DMS53 (cell line): ENCODE results near the gene IFIT2.
"Not testable (repeated sequence)": the region's sequence is repeated elsewhere in the genome, so short reads cannot be mapped to it uniquely, and the experiment has no call there.

Experiments used
- DNase-seq: peaks from one replicate; lab custom pipeline; 2025; lab: John Stamatoyannopoulos, UW

Gene IFIT2, protein sequence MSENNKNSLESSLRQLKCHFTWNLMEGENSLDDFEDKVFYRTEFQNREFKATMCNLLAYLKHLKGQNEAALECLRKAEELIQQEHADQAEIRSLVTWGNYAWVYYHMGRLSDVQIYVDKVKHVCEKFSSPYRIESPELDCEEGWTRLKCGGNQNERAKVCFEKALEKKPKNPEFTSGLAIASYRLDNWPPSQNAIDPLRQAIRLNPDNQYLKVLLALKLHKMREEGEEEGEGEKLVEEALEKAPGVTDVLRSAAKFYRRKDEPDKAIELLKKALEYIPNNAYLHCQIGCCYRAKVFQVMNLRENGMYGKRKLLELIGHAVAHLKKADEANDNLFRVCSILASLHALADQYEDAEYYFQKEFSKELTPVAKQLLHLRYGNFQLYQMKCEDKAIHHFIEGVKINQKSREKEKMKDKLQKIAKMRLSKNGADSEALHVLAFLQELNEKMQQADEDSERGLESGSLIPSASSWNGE

DNA sequence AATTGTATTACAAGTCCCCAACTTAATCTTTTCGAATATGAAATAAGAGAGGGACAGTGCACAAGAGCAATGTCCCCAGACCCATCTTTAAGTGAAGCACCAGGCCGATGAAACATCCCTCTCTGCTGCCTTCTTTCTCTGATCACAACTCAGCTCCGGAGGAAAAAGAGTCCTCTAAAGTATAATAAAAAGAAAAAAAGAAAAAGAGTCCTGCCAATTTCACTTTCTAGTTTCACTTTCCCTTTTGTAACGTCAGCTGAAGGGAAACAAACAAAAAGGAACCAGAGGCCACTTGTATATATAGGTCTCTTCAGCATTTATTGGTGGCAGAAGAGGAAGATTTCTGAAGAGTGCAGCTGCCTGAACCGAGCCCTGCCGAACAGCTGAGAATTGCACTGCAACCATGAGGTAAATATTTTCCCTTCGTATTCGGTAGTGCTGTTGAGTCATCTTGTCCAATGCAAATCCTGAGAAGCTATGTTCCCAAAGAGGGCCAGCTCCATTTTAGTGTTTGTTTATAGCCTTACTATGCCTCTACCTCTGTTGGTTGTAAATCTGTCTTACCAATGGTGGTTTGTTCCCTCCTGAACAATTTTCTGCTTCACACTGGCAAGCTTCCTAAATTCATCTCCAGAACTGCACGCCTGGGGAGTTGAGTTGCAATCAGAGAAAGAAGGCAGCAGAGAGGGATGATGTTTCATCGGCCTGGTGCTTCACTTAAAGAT is at the start of gene IFIT2:
IFIT2 (plus strand) TSS at position 326 of the 725 bp plus-strand sequence; CDS start at position 404, 78 bp downstream.
- DNase-seq = peak; percentile 82

DNA sequence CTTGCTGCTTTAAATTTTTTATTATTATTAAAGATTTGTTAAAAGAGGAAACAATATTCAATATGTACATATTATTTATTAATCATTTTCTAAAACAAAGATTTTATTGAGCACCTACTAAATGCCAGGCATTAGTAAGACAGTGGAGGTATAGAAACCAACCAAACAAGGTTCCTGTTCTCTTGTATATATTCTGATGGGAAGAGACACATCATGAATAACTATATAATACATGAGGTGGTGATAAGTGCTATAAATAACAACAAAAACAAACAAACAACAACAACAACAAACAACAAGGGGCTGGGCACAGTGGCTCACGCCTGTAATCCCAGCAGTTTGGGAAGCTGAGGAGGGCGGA is 49.6 kb upstream of the IFIT2 start:
- no peak for DNase-seq

DNA sequence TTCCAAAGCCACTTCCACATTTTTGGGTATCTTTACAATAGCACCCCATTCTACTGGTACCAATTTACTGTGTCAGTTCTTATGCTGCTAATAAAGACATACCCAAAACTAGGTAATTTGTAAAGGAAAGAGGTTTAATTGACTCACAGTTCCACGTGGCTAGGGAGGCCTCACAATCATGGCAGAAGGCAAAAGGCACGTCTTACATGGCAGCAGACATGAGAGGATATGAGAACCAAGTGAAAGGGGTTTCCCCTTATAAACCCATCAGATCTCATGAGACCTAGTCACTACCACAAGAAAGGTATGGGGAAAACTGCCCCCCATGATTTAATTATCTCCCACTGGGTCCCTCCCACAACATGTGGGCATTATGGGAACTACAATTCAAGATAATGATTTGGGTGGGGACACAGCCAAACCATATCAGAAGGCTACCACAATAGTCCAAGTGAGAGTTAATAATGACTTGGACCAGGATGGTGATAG is 46.7 kb upstream of the IFIT2 start:
- not testable (repeated sequence) for DNase-seq

DNA sequence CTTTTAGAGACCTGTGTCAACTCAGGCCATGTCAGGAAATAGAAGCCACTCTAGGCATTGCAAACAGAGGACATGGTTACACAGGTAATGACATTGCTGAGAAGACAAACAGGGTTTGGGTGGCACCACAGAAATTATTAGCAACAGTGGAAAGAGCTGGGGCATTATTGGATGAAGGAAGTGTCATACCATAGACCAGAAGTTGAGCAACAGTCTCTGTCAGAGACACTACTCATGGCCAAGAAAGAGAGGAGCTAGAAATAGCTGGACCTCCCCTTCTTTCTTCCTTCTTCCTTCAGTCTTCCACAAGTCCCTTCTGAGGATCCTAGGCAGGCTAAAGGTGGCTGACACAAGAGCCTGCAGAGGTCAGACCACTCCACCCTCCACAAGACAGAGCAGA is 46.1 kb upstream of the IFIT2 start:
- no peak for DNase-seq

DNA sequence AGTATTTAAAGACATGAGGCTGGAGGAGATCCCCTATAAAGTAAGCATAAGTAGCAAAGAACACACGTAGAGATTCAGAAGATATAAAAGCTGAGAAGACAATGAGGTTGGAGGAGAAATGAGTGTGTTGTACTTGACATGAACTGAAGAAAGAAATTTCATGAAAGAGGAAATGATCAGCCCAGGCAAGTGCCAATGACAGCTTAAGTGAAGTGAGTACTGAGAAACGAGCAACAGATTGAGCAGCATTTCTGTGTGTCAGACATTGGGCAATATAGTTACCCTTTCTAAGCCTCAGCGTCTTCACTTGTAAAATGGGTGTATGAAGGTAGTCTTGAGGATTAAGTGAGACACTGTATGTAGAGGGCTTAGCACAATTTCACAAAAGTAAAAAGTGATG is 45.5 kb upstream of the IFIT2 start:
- DNase-seq = no peak

DNA sequence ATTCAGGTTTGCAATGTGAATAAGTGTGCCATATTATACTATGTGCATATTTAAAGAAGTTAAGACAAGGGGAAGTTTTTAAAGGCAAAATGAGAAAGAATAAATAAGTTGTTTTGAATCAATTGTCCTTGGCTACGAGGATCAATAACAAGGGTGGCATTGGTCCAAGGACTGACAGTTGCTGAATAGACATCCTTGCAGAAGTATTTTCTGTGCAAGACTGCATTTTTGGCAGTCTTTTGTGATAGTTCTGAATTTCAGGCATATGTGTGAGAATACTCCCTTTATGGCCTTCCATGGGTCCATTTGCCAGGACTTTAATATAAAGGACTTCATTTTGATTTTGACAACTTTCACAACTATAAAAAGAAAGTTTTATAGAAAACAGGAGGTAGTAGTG is 44.9 kb upstream of the IFIT2 start:
- DNase-seq = no peak

DNA sequence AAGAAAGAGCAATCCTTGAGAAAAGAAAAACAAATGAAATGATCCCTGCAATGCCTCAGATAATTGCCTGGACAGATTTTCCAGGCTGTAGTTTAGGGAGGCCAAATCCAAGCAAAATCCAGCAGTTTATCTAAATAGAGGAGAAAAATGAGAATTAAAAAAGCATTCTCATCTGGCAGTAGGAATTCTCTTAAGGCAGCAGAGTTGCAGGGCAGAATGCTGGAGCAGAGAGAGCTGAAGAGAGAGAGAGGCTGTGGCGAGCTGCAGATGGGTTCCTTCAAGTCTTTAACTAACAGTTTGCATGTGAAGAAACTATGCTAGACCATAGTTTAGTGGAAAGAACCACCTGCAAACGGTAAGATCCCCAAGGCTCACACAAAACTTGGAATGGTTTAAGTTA is 44.3 kb upstream of the IFIT2 start:
- DNase-seq = no peak

DNA sequence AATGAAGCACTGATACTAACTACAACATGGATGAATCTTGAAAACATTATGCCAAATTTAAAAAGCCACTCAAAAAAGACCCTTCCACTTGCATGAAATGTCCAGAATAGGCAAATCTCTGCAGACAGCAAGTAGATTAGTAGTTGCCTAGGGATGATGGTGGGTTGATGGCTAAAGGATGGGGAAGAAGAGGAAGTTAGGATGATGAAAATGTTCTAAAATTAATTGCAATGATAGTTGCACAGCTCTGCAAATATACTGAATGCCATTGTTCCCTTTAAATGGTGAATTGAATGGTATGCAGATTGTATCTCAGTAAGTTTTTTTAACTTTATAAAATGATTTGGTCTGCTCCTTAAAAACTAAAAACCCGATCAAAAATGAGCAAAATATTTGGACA is 43.0 kb upstream of the IFIT2 start:
- DNase-seq = no peak

DNA sequence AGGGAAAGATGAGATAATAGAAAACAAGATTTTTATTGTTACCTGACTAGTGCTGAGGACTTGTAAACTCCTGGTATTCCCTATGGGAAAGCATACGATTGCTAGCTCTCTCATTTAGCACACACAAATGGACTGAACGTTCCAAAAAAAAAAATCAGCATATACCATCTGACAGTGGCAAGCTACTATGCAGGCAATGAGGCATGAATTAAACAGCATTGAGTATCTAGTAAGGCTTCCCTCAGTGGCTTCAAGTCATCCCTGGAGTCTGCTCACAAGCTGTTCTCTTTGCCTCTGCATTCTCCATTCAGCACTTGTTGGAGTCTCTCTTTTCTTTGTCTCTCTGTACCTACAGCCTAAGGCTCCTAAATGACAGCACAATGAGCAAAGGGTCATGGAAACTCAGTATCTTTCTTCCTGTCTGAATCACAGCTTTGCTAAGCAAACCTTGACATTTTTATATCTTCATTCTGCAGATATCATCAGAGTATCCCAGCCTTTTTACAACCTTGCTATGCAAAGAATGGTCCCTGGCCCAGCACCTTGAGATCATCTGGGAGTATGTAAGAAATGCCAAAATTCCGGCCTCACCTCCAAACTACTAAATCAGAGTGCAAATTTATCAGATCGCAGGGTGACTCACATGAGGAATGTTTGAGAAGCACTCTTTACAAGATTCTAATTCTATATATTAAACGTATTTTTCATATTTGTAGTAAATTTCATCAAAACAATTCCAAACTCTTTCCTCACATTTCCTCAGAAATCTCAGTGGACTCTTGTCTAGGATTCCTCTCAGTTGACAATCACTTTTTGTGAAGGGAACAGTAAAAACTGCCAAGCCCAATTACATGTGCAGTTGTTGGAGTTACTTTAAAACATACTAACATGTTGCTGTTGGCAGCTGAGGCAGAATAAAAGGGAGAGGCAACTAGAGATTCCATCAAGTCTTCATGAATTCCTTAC is 39.5 kb upstream of the IFIT2 start:
- DNase-seq = no peak

DNA sequence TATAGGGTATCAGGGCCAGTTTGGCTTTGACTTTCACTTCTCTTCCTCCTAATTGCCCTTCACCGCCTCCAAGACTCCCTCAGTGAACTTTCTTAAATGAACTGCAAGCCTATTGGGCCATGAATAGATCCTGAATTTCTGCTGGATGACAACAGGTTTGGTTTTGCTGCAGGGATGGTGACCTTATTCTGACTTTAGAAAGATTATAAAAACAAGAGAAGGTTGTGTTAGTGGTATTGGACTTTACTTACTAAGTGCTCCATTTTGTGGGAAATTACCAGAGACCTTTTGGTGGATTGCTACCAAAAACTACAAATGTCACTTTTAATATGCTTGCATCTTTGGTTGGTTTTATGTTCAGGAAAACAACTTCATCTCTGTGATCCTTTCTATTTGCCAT is 38.8 kb upstream of the IFIT2 start:
- DNase-seq = no peak

DNA sequence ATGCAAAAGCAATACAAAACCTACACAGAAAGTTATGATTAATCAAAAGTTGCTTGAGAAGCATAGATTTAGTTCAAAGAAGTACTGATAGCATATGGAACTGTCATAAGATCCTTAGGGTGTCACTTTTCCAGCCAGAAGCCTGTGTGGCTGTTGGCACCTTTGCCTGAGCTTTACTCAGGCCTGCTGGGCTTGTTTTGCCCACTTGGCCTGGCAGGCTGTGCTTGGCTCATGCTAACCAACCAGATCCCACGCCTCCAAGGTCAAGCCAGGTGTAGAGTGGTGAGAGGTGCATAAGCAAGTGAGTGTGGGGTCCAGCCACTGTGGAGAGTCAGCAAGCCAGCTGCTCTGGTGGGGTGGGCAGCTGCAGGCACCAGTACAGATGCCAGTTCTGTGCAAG is 38.3 kb upstream of the IFIT2 start:
- no peak for DNase-seq

DNA sequence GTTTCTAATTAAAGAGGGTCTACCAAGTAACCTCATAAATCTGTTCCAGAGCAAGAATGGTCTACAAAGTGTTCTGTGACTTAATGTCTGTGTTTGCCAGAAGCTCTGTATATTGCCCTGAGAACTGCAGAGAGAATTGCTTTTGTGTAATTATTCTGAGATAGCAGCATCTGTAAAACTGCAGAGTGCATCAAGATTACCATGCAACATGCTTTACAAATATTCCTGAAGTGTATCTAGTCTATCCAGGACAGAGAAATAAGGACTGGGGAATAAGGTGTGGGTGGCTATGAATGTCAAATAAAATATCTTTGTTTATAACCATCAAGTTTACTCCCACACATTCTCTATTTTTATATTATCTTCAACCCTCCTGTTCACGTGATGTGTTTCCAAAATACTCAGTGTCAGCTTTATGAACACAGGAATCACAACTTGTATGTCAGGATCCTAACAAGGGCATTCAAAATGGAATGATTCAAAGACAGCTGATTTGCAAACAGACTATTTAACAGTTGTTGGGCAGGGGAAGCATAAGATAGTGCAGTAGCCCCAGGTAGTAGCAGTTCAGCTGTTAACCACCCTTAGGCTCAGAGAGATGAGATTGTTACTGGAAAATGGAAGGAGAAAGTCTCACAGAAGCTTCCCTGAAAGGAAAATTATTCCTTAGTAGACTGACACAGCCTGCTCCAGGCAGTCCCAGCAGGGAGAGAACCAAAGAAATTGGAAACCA is 35.0 kb upstream of the IFIT2 start:
- no peak for DNase-seq

DNA sequence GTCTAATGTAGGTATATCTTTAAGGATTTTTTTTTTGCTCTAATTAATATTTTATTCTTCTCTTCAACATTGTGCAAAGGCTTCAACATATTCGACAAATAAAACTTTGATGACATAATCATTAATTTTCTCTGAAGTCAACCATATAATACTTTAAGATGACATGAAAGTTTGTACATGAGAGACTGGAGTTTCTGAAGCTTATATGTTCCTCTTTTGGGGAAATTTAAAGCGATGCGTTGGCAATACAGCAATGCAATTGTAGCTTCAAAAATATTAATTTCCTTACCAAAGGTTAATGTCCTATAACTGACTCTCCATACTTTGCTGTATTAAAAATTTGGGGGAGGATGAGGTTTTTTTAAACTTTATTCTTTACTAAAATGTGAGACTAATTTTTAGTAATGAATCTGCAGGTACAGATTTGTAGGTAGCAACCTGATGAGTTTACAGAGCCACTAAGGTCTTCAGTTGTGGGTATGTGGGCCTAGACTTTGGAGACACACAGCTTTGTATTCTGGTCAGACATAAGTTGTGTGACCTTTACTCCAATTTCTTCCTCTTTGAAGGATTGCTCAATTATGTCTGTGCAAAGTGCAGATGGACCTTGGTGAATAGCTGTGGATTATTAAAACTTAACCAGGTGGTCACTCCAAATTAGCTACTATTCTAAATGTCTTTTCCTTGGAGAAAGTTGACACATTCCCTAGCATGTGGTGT is 32.3 kb upstream of the IFIT2 start:
- DNase-seq = no peak

DNA sequence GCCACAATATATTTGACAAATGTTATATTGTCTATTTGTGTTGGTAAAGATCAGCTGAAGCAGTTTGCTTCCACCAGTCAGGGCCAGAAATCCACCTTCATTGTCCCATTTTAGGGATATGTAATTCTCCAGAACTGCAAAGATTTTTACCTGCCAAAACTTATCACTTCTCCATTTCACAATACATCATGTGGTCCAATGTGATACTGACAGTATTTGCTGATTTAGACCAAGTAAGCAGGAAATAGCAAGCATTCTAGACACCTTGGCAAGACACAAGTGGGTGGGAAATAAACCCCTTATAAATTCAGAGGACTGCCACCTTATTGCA is 31.7 kb upstream of the IFIT2 start:
- DNase-seq = no peak

DNA sequence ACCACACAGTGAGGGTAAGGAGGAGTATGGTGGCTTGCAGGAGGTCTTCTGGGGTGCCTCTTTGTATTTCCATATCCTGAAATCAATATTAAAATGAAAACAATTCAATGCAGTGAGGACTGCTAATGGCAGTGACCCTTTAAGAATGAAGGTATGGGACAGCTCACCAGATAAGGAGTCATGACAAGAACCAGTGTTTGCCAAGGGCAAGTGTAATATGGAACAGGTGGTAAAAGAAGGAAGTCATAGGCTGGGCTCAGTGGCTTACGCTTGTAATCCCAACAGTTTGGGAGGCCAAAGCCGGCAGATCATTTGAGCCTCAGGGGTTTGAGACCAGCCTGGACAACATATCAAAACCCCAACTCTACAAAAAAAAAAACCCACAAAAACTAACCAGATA is 30.3 kb upstream of the IFIT2 start:
- DNase-seq = no peak

DNA sequence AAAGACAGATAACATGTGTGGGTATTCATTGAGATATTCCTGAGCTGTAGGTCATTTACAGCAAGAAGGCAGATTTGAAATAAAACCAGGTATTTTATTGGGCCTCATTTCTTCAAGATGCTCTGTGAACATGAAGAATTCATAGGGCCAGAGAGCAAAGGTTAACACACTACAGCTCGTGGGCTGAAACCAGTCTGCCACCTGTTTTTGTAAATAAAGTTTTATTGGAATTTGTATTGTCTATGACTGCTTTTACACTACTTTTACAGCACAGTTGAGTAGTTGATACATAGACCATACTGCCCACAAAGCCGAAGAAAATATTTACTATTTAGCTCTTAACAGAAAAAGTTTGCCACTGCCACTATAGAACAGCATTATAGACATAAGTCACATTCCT is 28.2 kb upstream of the IFIT2 start:
- DNase-seq = no peak

DNA sequence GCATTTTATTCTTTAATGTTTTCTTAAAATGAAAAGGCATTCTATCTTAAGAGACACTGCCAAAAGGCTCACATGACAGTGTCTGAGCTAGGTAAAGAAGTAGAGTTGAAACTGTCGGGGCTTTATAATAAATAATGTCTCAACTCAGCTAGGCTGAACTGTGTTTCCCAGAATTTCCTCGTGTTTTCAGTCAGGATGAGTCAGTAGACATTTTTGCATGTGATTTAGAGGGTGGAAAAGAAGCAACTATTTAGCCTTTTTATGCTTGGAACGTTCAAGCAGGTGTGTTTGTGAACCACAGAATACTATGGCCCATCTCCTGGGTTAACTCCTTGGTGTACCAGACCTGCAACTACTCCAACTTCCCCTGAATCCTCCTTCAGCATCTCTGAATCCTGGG is 26.9 kb upstream of the IFIT2 start:
- peak; percentile 51 for DNase-seq

DNA sequence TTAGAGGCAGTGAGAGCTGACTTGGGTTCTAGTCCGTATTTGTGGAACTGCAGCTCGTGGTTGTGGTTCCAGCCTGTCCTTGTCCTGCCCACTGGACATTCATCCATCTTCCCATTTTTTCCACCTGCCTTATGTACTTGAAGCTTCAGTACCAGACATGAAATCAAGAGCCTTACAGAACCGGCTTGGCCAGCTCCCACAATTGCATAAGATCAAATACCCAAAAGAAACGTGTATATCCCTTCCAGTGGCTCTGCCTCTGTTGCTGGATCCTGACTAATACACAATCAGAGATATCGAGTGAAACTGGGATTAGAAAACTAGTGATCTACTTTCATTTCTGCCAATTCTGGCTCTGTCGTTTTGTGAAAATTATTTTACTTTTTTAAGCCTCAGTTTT is 26.5 kb upstream of the IFIT2 start:
- peak; percentile 90 for DNase-seq

DNA sequence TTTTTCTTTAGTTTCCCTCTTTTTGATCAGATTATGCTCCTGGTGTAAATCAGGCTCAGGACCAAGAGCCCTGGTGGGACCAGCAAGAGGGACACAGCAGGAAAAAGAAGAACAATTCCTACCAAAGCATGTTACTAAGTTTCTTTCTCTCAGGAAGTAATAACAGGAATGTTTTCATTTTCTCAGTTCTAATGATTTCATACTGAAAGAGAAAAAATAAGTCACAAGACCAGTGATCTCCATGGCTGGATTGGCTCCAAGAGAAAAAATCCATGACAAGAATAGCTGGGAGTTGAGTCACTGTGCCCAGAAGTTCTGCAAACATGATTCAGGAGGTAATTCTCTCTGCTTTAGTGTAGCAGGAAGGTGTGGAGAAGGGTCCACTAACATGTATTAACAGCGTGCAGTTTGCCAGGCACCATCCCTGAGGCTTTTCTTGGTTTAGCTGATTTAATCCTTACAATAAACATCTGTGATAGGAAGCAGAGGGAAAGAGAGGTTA is 23.8 kb upstream of the IFIT2 start:
- peak; percentile 81 for DNase-seq

DNA sequence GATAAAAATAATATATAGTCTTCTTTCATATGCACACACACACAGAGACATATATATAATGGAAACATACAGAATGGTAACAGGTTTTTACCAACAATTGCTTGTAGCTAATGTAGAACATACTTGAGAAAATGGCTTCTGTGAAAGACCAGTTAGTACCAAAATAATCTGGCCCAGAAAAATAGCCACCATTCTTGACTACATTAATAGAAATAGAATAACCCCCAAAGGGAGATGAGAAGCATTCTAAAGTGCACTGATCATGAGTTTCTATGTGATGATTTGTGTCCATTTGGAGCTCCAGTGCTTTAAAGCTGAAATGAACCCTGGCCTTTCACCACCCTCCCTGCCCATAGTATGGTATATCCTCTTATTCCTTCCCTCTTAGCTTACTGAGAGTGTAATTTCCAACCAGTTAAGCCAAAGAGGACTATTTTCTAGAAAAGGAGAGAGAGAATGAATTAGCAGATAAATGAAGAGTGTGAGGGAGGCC is 22.9 kb upstream of the IFIT2 start:
- DNase-seq = no peak
